ENCODE results near the gene MIER1.
"Not testable (repeated sequence)": the region's sequence is repeated elsewhere in the genome, so short reads cannot be mapped to it uniquely, and the experiment has no call there.

MIER1 gene

GRCh38 chr1:66937529-66938234, 12.9 kb downstream of the MIER1 start:
- no peak for DNase-seq (ENCODE audit: low read depth, low spot score)

GRCh38 chr1:66938613-66939012, 13.8 kb downstream of the MIER1 start:
- no peak for DNase-seq (ENCODE audit: low read depth, low spot score)

- no peak for DNase-seq (ENCODE audit: low read depth, low spot score)
Measured at GRCh38 chr1:66940981-66941380, 16.2 kb downstream of the MIER1 start.

GRCh38 chr1:66943361-66943969, 18.7 kb downstream of the MIER1 start:
- DNase-seq (ENCODE audit: low read depth, low spot score), result no peak

GRCh38 chr1:66944330-66945274, 19.8 kb downstream of the MIER1 start:
- DNase-seq (ENCODE audit: low read depth, low spot score), result no peak

- DNase-seq (ENCODE audit: low read depth, low spot score), result no peak
Measured at GRCh38 chr1:66945316-66945715, 20.5 kb downstream of the MIER1 start.

- DNase-seq (ENCODE audit: low read depth, low spot score), result no peak
Measured at GRCh38 chr1:66947267-66947666, 22.5 kb downstream of the MIER1 start.

- DNase-seq (ENCODE audit: low read depth, low spot score), result no peak
Measured at GRCh38 chr1:66951513-66951912, 26.7 kb downstream of the MIER1 start.

- DNase-seq (ENCODE audit: low read depth, low spot score), result no peak
Measured at GRCh38 chr1:66954208-66954607, 29.4 kb downstream of the MIER1 start.

- no peak for DNase-seq (ENCODE audit: low read depth, low spot score)
Measured at GRCh38 chr1:66957938-66958337, 33.1 kb downstream of the MIER1 start.

- DNase-seq (ENCODE audit: low read depth, low spot score), result not testable (repeated sequence)
Measured at GRCh38 chr1:66966188-66966873, 41.5 kb downstream of the MIER1 start.

- no peak for DNase-seq (ENCODE audit: low read depth, low spot score)
Measured at GRCh38 chr1:66968574-66968973, 43.8 kb downstream of the MIER1 start.

- DNase-seq (ENCODE audit: low read depth, low spot score), result no peak
Measured at GRCh38 chr1:66978201-66978600, 53.4 kb downstream of the MIER1 start.

GRCh38 chr1:66979621-66980020, 54.8 kb downstream of the MIER1 start:
- DNase-seq (ENCODE audit: low read depth, low spot score), result not testable (repeated sequence)

- no peak for DNase-seq (ENCODE audit: low read depth, low spot score)
Measured at GRCh38 chr1:66980745-66981367, 56.1 kb downstream of the MIER1 start.

- peak; percentile 15 for DNase-seq (ENCODE audit: low read depth, low spot score)
Measured at GRCh38 chr1:66981679-66982078, 56.9 kb downstream of the MIER1 start.

- no peak for DNase-seq (ENCODE audit: low read depth, low spot score)
Measured at GRCh38 chr1:66982561-66983260, 57.9 kb downstream of the MIER1 start.

- DNase-seq (ENCODE audit: low read depth, low spot score), result no peak
Measured at GRCh38 chr1:66984491-66984890, 59.7 kb downstream of the MIER1 start.

- no peak for DNase-seq (ENCODE audit: low read depth, low spot score)
Measured at GRCh38 chr1:66985835-66986234, 61.0 kb downstream of the MIER1 start.

- no peak for DNase-seq (ENCODE audit: low read depth, low spot score)
Measured at GRCh38 chr1:66993076-66993475, 68.3 kb downstream of the MIER1 start.
